ENCODE data around the gene GDPD4. TPM values are rescaled to one million over a fixed set of nuclear protein-coding genes. Genes with fewer than 3 reads are reported as not detected.

GDPD4 gene
- total and polyA plus RNA-seq, 9 of the 15 experiments (the other 6 are each of a cell fraction or from before 2014, with no cell fraction given): 0.40 TPM; not detected in 8

- Histone ChIP-seq H3K9me1 (ENCODE audit: control insufficient read depth, insufficient read depth, low read length) (peaks cover 2% of the 10 kb centered on the region), H4K20me1 (replicated peaks; ENCODE audit: control insufficient read depth, insufficient read depth, low read length) (no peaks in the 10 kb centered on the region), H3K36me3 (ENCODE audit: control insufficient read depth, insufficient read depth, low read length) (no peaks in the 10 kb centered on the region), H3K4me1 (replicated peaks in 1 of 2; ENCODE audit: control insufficient read depth in 2 of 2, insufficient read depth in 2 of 2, low read length in 2 of 2) (peaks cover 6 to 17% of the 10 kb centered on the region in 2 experiments; a peak in 4 of 5 replicates), H3K79me2 (ENCODE audit: control insufficient read depth, insufficient read depth, low read length) (no peaks in the 10 kb centered on the region), H3K9ac (ENCODE audit: insufficient read depth in 1 of 2, low read depth in 2 of 2, low read length in 2 of 2) (no peak overlapping the region), H3K4me2 (ENCODE audit: insufficient read depth, low read length) (no peak overlapping the region), H3K27ac (ENCODE audit: extremely low read depth, low read depth, low read length) (no peak overlapping the region), H2AFZ (ENCODE audit: low read depth, low read length) (no peak overlapping the region), H3K27me3 (ENCODE audit: control insufficient read depth in 2 of 2, insufficient read depth in 2 of 2, low read length in 2 of 2) (peaks cover 2 to 53% of the 10 kb centered on the region in 2 experiments; a peak in 3 of 5 replicates), H3K4me3 (no peak overlapping the region), H3K9me3 (replicated peaks; ENCODE audit: control insufficient read depth, insufficient read depth, low read depth, low read length) (no peaks in the 10 kb centered on the region)
- intact Hi-C loops (cut with micrococcal nuclease): no loop called here
- ChIA-PET POLR2A (interaction anchor here (0.5 to 1.1 kb wide), 5 partner anchors 8 to 488 kb away, joined by 3 to 4 read pairs (median 3); no protein-coding TSS in a partner anchor), CTCF (ENCODE audit: low intra/inter-chr PET ratio) (no interaction called here)
- ATAC-seq (no peak), DNase-seq (ENCODE audit: extremely low read depth in 1 of 4, low spot score in 3 of 4) (no peak), FAIRE-seq (no peak)
- no TSS peak for BruUV-seq (replicated peaks)
- 1% methylated on average over 15 of the region's 15 CpGs for WGBS (ENCODE audit: insufficient coverage, low coverage, missing lambda C conversion rate)
- in situ Hi-C loops (cut with MboI): no loop called here
- TF ChIP-seq RBM17 (IDR thresholded peaks at IDR 0.05; ENCODE audit: borderline replicate concordance, low read depth, low read length) (no peak), KLF13 (tag; IDR thresholded peaks at IDR 0.05; ENCODE audit: borderline replicate concordance, low read depth) (no peak), ELK1 (CRISPR knock-in tag; IDR thresholded peaks at IDR 0.05) (no peak), SNRNP70 (optimal IDR thresholded peaks at IDR 0.05; ENCODE audit: low read depth, low read length) (no peak), CUX1 (CRISPR knock-in tag; IDR thresholded peaks at IDR 0.05) (no peak), HEY1 (CRISPR knock-in tag; IDR thresholded peaks at IDR 0.05; ENCODE audit: borderline replicate concordance) (no peak), KHSRP (IDR thresholded peaks at IDR 0.05) (no peak), RFX5 (IDR thresholded peaks at IDR 0.05; ENCODE audit: low read depth, low read length) (no peak), TCF3 (CRISPR knock-in tag; IDR thresholded peaks at IDR 0.05) (no peak), XRCC5 (IDR thresholded peaks at IDR 0.05; ENCODE audit: low read depth, low read length) (no peak), PRPF4 (IDR thresholded peaks at IDR 0.05; ENCODE audit: insufficient read depth, low read depth, low read length, poor library complexity, severe bottlenecking) (no peak)
Observed at GRCh38 chr11:77175021-77175842, 126.3 kb downstream of the GDPD4 start.
